ENCODE results near the gene KNSTRN. TPM values are rescaled to one million over a fixed set of nuclear protein-coding genes. Genes with fewer than 3 reads are reported as not detected.

The KNSTRN gene
- total and polyA plus RNA-seq, 3 donors from 2014 or later, result 39.6 to 125 (median 66.9) TPM

GRCh38 chr15:40428185-40428584 is 45.7 kb downstream of the KNSTRN start:
- intact Hi-C loops (cut with DNase I; ENCODE audit: low total_unique reads), result loop anchor here (10.0 kb wide), 1 partner anchor 143 kb away; the partner anchor contains the start of gene ANKRD63
- TF ChIP-seq, protein P1, sequence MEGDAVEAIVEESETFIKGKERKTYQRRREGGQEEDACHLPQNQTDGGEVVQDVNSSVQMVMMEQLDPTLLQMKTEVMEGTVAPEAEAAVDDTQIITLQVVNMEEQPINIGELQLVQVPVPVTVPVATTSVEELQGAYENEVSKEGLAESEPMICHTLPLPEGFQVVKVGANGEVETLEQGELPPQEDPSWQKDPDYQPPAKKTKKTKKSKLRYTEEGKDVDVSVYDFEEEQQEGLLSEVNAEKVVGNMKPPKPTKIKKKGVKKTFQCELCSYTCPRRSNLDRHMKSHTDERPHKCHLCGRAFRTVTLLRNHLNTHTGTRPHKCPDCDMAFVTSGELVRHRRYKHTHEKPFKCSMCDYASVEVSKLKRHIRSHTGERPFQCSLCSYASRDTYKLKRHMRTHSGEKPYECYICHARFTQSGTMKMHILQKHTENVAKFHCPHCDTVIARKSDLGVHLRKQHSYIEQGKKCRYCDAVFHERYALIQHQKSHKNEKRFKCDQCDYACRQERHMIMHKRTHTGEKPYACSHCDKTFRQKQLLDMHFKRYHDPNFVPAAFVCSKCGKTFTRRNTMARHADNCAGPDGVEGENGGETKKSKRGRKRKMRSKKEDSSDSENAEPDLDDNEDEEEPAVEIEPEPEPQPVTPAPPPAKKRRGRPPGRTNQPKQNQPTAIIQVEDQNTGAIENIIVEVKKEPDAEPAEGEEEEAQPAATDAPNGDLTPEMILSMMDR (IDR thresholded peaks at IDR 0.05), result no peak
- TF ChIP-seq POLR2A (IDR thresholded peaks at IDR 0.05), result no peak
- H3K36me3 ChIP-seq (ENCODE audit: low read depth, missing control alignments), result no peaks in the 10 kb centered on the region
- no peaks in the 10 kb centered on the region for H3K9me3 ChIP-seq
- no peaks in the 10 kb centered on the region for H3K27me3 ChIP-seq
- no peak overlapping the region for H3K4me3 ChIP-seq
- 92 to 98% methylated on average over 4 of the region's 4 CpGs for WGBS, 2 donors
- no peak overlapping the region for H3K27ac ChIP-seq
- no peaks in the 10 kb centered on the region for H3K4me1 ChIP-seq
- no peak for DNase-seq

GRCh38 chr15:40429068-40429710 is 46.7 kb downstream of the KNSTRN start:
- no peaks in the 10 kb centered on the region for H3K4me1 ChIP-seq
- 79 to 88% methylated on average over 10 of the region's 10 CpGs for WGBS, 2 donors
- TF ChIP-seq, protein P1 (IDR thresholded peaks at IDR 0.05), result no peak
- intact Hi-C loops (cut with DNase I; ENCODE audit: low total_unique reads), result loop anchor here (10.0 kb wide), 1 partner anchor 144 kb away; the partner anchor contains the start of gene ANKRD63
- H3K4me3 ChIP-seq, result no peak overlapping the region
- H3K27me3 ChIP-seq, result no peaks in the 10 kb centered on the region
- H3K27ac ChIP-seq, result no peak overlapping the region
- DNase-seq, result no peak
- H3K9me3 ChIP-seq, result no peaks in the 10 kb centered on the region
- no peaks in the 10 kb centered on the region for H3K36me3 ChIP-seq (ENCODE audit: low read depth, missing control alignments)

- WGBS, 2 donors, result 62 to 80% methylated on average over 10 of the region's 10 CpGs
- H3K4me3 ChIP-seq, result no peak overlapping the region
- intact Hi-C loops (cut with DNase I; ENCODE audit: low total_unique reads), result no loop called here
- no peaks in the 10 kb centered on the region for H3K36me3 ChIP-seq (ENCODE audit: low read depth, missing control alignments)
- H3K4me1 ChIP-seq, result no peaks in the 10 kb centered on the region
- TF ChIP-seq, protein P1 (IDR thresholded peaks at IDR 0.05), result no peak
- TF ChIP-seq POLR2A (IDR thresholded peaks at IDR 0.05), result no peak
- H3K27ac ChIP-seq, result no peak overlapping the region
- DNase-seq, result peak; percentile 64
- H3K9me3 ChIP-seq, result no peaks in the 10 kb centered on the region
- H3K27me3 ChIP-seq, result no peaks in the 10 kb centered on the region
Observed at GRCh38 chr15:40430271-40430805, 47.8 kb downstream of the KNSTRN start.

GRCh38 chr15:40435023-40435709 is 52.6 kb downstream of the KNSTRN start:
- no peak for DNase-seq
- H3K36me3 ChIP-seq (ENCODE audit: low read depth, missing control alignments), result no peaks in the 10 kb centered on the region
- WGBS, 2 donors, result 47 to 63% methylated on average over 20 of the region's 20 CpGs
- H3K27me3 ChIP-seq, result no peaks in the 10 kb centered on the region
- TF ChIP-seq, protein P1 (IDR thresholded peaks at IDR 0.05), result no peak
- no peak for TF ChIP-seq POLR2A (IDR thresholded peaks at IDR 0.05)
- peaks cover 37% of the 10 kb centered on the region for H3K4me1 ChIP-seq
- no peaks in the 10 kb centered on the region for H3K9me3 ChIP-seq
- intact Hi-C loops (cut with DNase I; ENCODE audit: low total_unique reads), result no loop called here
- no peak overlapping the region for H3K27ac ChIP-seq
- H3K4me3 ChIP-seq, result no peak overlapping the region
